Left renal cortex interstitium (tissue), 4 donors: ENCODE measurements around the gene IQCH. TPM values are rescaled to one million over a fixed set of nuclear protein-coding genes. Genes with fewer than 3 reads are reported as not detected.
A peak's percentile ranks its signal among the peaks of the same experiment; 100 is the strongest.
"Not testable (repeated sequence)": the region's sequence is repeated elsewhere in the genome, so short reads cannot be mapped to it uniquely, and the experiment has no call there.

Source experiments
- DNase-seq, 4 donors: peaks; one replicate each; pipeline ENCODE4 v3.0.0-alpha.2; 2013; ENCODE audit warnings: low read depth in 4 of 4, low spot score in 2 of 4, missing footprints in 1 of 4
- polyA plus RNA-seq, 4 donors: library from polyadenylated mRNA; unstranded; fragments of 120-200 nt; gene quantifications; one replicate each; pipeline ENCODE4 v1.2.1, GENCODE V29; 2013; ENCODE audit not compliant: insufficient read length in 4 of 4

The IQCH gene
- polyA plus RNA-seq, 4 donors = 5.7 to 8.6 (median 7.7) TPM

- no peak for DNase-seq
These were observed 9.6 kb upstream of the IQCH start for GRCh38 chr15:67244971-67245478.

GRCh38 chr15:67246606-67247005, 8.0 kb upstream of the IQCH start:
- DNase-seq = not testable (repeated sequence)

- DNase-seq = no peak
These were observed 6.5 kb upstream of the IQCH start for GRCh38 chr15:67248011-67248505.

- DNase-seq = no peak
These were observed 4.8 kb upstream of the IQCH start for GRCh38 chr15:67249830-67250229.

- DNase-seq = no peak
These were observed 3.3 kb upstream of the IQCH start for GRCh38 chr15:67251318-67251717.

GRCh38 chr15:67253101-67253500, 1.5 kb upstream of the IQCH start:
- DNase-seq = no peak

- DNase-seq = peak in 1 of 4 donors; percentile 7
These were observed 893 bp upstream of the IQCH start for GRCh38 chr15:67253549-67254237.

- DNase-seq = no peak
These were observed 1.5 kb downstream of the IQCH start for GRCh38 chr15:67256051-67256450.

- DNase-seq = not testable (repeated sequence)
These were observed 3.8 kb downstream of the IQCH start for GRCh38 chr15:67258412-67258811.

GRCh38 chr15:67259379-67259778, 4.8 kb downstream of the IQCH start:
- DNase-seq = no peak

GRCh38 chr15:67259806-67260205, 5.2 kb downstream of the IQCH start:
- DNase-seq = no peak

- no peak for DNase-seq
These were observed 12.3 kb downstream of the IQCH start for GRCh38 chr15:67266870-67267269.

GRCh38 chr15:67267440-67267839, 12.9 kb downstream of the IQCH start:
- DNase-seq = no peak

GRCh38 chr15:67267951-67268941, 13.7 kb downstream of the IQCH start:
- DNase-seq = no peak

- DNase-seq = no peak
These were observed 19.6 kb downstream of the IQCH start for GRCh38 chr15:67274236-67274635.

- DNase-seq = no peak
These were observed 22.1 kb downstream of the IQCH start for GRCh38 chr15:67276666-67277065.

GRCh38 chr15:67280217-67280616, 25.6 kb downstream of the IQCH start:
- DNase-seq = peak in 1 of 4 donors; percentile 36

GRCh38 chr15:67281714-67282113, 27.1 kb downstream of the IQCH start:
- DNase-seq = no peak

GRCh38 chr15:67285625-67286024, 31.0 kb downstream of the IQCH start:
- not testable (repeated sequence) for DNase-seq

- not testable (repeated sequence) for DNase-seq
These were observed 31.8 kb downstream of the IQCH start for GRCh38 chr15:67286400-67286799.

- no peak for DNase-seq
These were observed 35.7 kb downstream of the IQCH start for GRCh38 chr15:67290319-67290718.
